Adrenal gland (tissue), 5 donors: ENCODE measurements around the gene ALDH1A1.

Experiments used
- CTCF ChIP-seq, 6 experiments: fragments of 450-650 bp in 4 of 6; fragments of 200-600 bp in 2 of 6; sonication (generic) in 1 of 6; IDR thresholded peaks; 1 replicate in 5 of 6; 2 replicates in 1 of 6; pipeline versions ENCODE4 v1.5.1 to v1.8.0; 2016 to 2021; ENCODE audit warnings: antibody characterized with exemption in 6 of 6, mild to moderate bottlenecking in 2 of 6, moderate library complexity in 1 of 6
- POLR2A ChIP-seq, 2 donors: fragments of 450-650 bp; IDR thresholded peaks; one replicate each; pipeline ENCODE4 v1.6.1; 2017; ENCODE audit warnings: antibody characterized with exemption in 2 of 2, mild to moderate bottlenecking in 2 of 2, moderate library complexity in 1 of 2
- donor health status: DM: no; HTN: no; CAD: no.

- TF ChIP-seq CTCF (IDR thresholded peaks at IDR 0.05) (no peak), POLR2A (IDR thresholded peaks at IDR 0.05) (no peak)
These were observed 6.5 kb downstream of the ALDH1A1 start for GRCh38 chr9:72946318-72946717.
